SK-N-SH (cell line): Measurements from ENCODE around the gene TMEM69. TPM values are rescaled to one million over a fixed set of nuclear protein-coding genes. Genes with fewer than 3 reads are reported as not detected.

ENCODE experiments used
- CTCF ChIA-PET: fragments of 300-600, 350-600 bp; formaldehyde crosslinking; extraction: SDS; loops from one replicate; lab custom pipeline; 2021; lab: Yijun Ruan, JAX
- POLR2A ChIA-PET: fragments of 350-600 bp; sonication (Branson Sonifier 250); formaldehyde crosslinking; extraction: SDS; loops from one replicate; lab custom pipeline; 2020; ENCODE audit warnings: antibody characterized with exemption, inconsistent platforms; lab: Yijun Ruan, JAX
- DNase-seq: peaks from one replicate; pipeline ENCODE4 v3.0.0; 2012
- H2AFZ ChIP-seq: fragments of 200-600 bp; sonication (generic); 2 replicates; pipeline ENCODE4 v1.8.1; 2016; ENCODE audit warnings: antibody characterized with exemption, mild to moderate bottlenecking, low read depth
- H3F3A ChIP-seq: fragments of 200-600 bp; sonication (generic); replicated peaks from 2 replicates; pipeline ENCODE3; 2016; ENCODE audit warnings: antibody characterized with exemption, mild to moderate bottlenecking; ENCODE audit not compliant: insufficient read depth
- H3K27ac ChIP-seq, 2 experiments: fragments of 200-500 bp in 1 of 2; fragments of 200-600 bp in 1 of 2; sonication (Bioruptor generic) in 1 of 2; sonication (generic), shearing (Covaris generic) in 1 of 2; 2 replicates each; pipeline versions ENCODE4 v1.5.1 to v1.6.1; 2014 to 2016; ENCODE audit warnings: low read depth in 2 of 2, inconsistent platforms in 1 of 2, low read length in 1 of 2, mild to moderate bottlenecking in 1 of 2, mixed read lengths in 1 of 2
- H3K27me3 ChIP-seq: fragments of 200-600 bp; sonication (generic), shearing (Covaris generic); 2 replicates; pipeline ENCODE4 v1.6.1; 2016; ENCODE audit warnings: mixed run types; ENCODE audit not compliant: insufficient read depth
- H3K36me3 ChIP-seq, 2 experiments: fragments of 200-500 bp in 1 of 2; fragments of 200-600 bp in 1 of 2; sonication (Bioruptor generic) in 1 of 2; sonication (generic) in 1 of 2; replicated peaks in 1 of 2; 2 replicates each; pipeline versions ENCODE3 to v1.5.1; 2014 to 2016; ENCODE audit warnings: low read length in 1 of 2, mild to moderate bottlenecking in 1 of 2; ENCODE audit not compliant: insufficient read depth in 2 of 2, control insufficient read depth in 1 of 2
- H3K4me1 ChIP-seq, 2 experiments: fragments of 200-500 bp in 1 of 2; fragments of 200-600 bp in 1 of 2; sonication (Bioruptor generic) in 1 of 2; sonication (generic), shearing (Covaris generic) in 1 of 2; 2 replicates each; pipeline versions ENCODE4 v1.5.1 to v1.6.1; 2014 to 2016; ENCODE audit warnings: low read depth in 1 of 2, low read length in 1 of 2, mixed run types in 1 of 2; ENCODE audit not compliant: insufficient read depth in 2 of 2, control insufficient read depth in 1 of 2
- H3K4me2 ChIP-seq: fragments of 200-600 bp; sonication (generic), shearing (Covaris generic); 2 replicates; pipeline ENCODE4 v1.6.1; 2017; ENCODE audit warnings: mixed run types
- H3K4me3 ChIP-seq, 2 experiments: fragments of 200-500 bp in 1 of 2; fragments of 200-600 bp in 1 of 2; sonication (Bioruptor generic) in 1 of 2; sonication (generic), shearing (Covaris generic) in 1 of 2; 2 replicates each; pipeline versions ENCODE4 v1.5.1 to v1.8.1; 2014 to 2016; ENCODE audit warnings: low read depth in 2 of 2, inconsistent platforms in 1 of 2, low read length in 1 of 2, mild to moderate bottlenecking in 1 of 2, mixed read lengths in 1 of 2, moderate library complexity in 1 of 2
- H3K79me2 ChIP-seq: fragments of 200-600 bp; sonication (generic); 2 replicates; pipeline ENCODE4 v1.8.1; 2017; ENCODE audit warnings: mild to moderate bottlenecking; ENCODE audit not compliant: insufficient read depth
- H3K9ac ChIP-seq: fragments of 200-600 bp; sonication (generic); 2 replicates; pipeline ENCODE4 v1.6.1; 2017; ENCODE audit warnings: mixed run types
- H3K9me2 ChIP-seq: fragments of 200-600 bp; sonication (generic); 2 replicates; pipeline ENCODE4 v1.6.1; 2017; ENCODE audit warnings: mixed run types
- H3K9me3 ChIP-seq: fragments of 200-600 bp; sonication (generic); 2 replicates; pipeline ENCODE4 v1.6.1; 2017; ENCODE audit warnings: mixed run types, mild to moderate bottlenecking, moderate library complexity
- H4K20me1 ChIP-seq: fragments of 200-600 bp; sonication (generic); 2 replicates; pipeline ENCODE4 v1.6.1; 2017; ENCODE audit warnings: mild to moderate bottlenecking, mixed run types; ENCODE audit not compliant: insufficient read depth
- CHD2 ChIP-seq: fragments of 150-350 bp; IDR thresholded peaks from 2 replicates; pipeline ENCODE4 v1.6.1; 2018; ENCODE audit warnings: low read length; ENCODE audit not compliant: partially characterized antibody
- ELF1 ChIP-seq: IDR thresholded peaks from 2 replicates; pipeline ENCODE4 v1.4.0; 2012
- FOSL2 ChIP-seq: IDR thresholded peaks from 2 replicates; pipeline ENCODE4 v1.4.0; 2012; ENCODE audit warnings: low read depth, mild to moderate bottlenecking, moderate library complexity, borderline replicate concordance
- FOXJ3 ChIP-seq: sonication (generic); formaldehyde crosslinking; IDR thresholded peaks from 2 replicates; pipeline ENCODE4 v1.5.1; 2020; ENCODE audit warnings: mild to moderate bottlenecking, missing genetic modification reagents
- GABPA ChIP-seq: IDR thresholded peaks from 2 replicates; pipeline ENCODE4 v1.4.0; 2012; ENCODE audit warnings: low read depth, mild to moderate bottlenecking
- JUND ChIP-seq: IDR thresholded peaks from 2 replicates; pipeline ENCODE4 v1.4.0; 2012
- MXI1 ChIP-seq: IDR thresholded peaks from 2 replicates; pipeline ENCODE4 v1.6.1; 2012; ENCODE audit warnings: mild to moderate bottlenecking, low read depth, low read length, improper control_type of control experiment
- NFIC ChIP-seq: IDR thresholded peaks from 2 replicates; pipeline ENCODE4 v1.4.0; 2012; ENCODE audit warnings: borderline replicate concordance
- PBX3 ChIP-seq: IDR thresholded peaks from 2 replicates; pipeline ENCODE4; 2012
- REST ChIP-seq: IDR thresholded peaks from 2 replicates; pipeline ENCODE4 v1.6.1; 2012; ENCODE audit warnings: mild to moderate bottlenecking, low read depth, low read length, moderate library complexity
- RFX5 ChIP-seq: IDR thresholded peaks from 2 replicates; pipeline ENCODE4 v1.6.1; 2012; ENCODE audit warnings: mild to moderate bottlenecking, improper control_type of control experiment, low read length
- SMC3 ChIP-seq: IDR thresholded peaks from 2 replicates; pipeline ENCODE4 v1.6.1; 2012; ENCODE audit warnings: low read depth, low read length, improper control_type of control experiment
- TAF1 ChIP-seq: IDR thresholded peaks from 2 replicates; pipeline ENCODE4 v1.6.1; 2012; ENCODE audit warnings: low read depth, mild to moderate bottlenecking, low read length, moderate library complexity, borderline replicate concordance
- TEAD4 ChIP-seq: IDR thresholded peaks from 2 replicates; pipeline ENCODE4 v1.4.0; 2012; ENCODE audit warnings: mild to moderate bottlenecking, borderline replicate concordance; ENCODE audit not compliant: insufficient read depth
- USF1 ChIP-seq: IDR thresholded peaks from 2 replicates; pipeline ENCODE4 v1.4.0; 2012; ENCODE audit warnings: low read depth, borderline replicate concordance
- WGBS: methylation state at CpG from one replicate; pipeline ENCODE4 v1.1.6; 2017; ENCODE audit warnings: low lambda C conversion rate; 5-methylcytosine and 5-hydroxymethylcytosine counted together
- polyA plus RNA-seq, 3 experiments: library from polyadenylated mRNA; depleted of rRNA; stranded (reverse); fragments of >200 nt; gene quantifications; 2 replicates each; pipeline ENCODE4 v1.2.3, GENCODE V29; 2012
- TF ChIP-seq, protein P1 (sequence below): fragments of 150-350 bp; IDR thresholded peaks from 2 replicates; pipeline ENCODE4 v1.6.1; 2016; ENCODE audit warnings: mild to moderate bottlenecking, low read depth, low read length
- TF ChIP-seq, protein P2 (sequence below): fragments of 150-350 bp; IDR thresholded peaks from 2 replicates; pipeline ENCODE4 v1.6.1; 2017; ENCODE audit warnings: antibody characterized with exemption, low read length, low read depth, borderline replicate concordance
- TF ChIP-seq, protein P3 (sequence below): fragments of 200-600 bp; sonication (generic); IDR thresholded peaks from 2 replicates; pipeline ENCODE4 v1.6.1; 2017; ENCODE audit warnings: antibody characterized with exemption, mild to moderate bottlenecking, moderate library complexity

TMEM69 gene
- polyA plus RNA-seq, 1 of the 3 experiments (the other 2 are of a cell fraction): 46.1 TPM

DNA sequence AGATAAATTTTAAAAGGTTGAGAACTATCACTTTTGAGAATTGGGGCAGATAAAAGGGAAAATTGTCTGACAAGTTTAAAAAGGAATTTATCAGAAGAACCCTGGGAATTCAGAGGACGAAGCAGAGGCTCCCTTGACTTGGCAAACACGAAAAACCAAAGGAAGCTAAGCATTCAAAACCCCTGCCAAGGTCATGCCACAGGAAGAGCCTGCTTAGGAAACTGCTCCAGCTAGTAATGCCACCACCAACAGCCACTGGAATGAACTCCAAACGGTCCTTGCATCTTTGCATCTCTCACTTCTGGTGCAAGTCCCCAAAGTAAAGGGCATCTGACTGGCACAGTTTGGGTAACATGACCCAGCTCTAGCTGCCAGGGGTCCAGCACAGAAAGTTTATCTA lies 8.9 kb upstream of the TMEM69 start:
- Histone ChIP-seq H3K4me3 (no peak overlapping the region; a peak in 1 of 4 replicates), H3K9me2 (no peaks in the 10 kb centered on the region), H3K9ac (no peak overlapping the region), H4K20me1 (peaks cover 99% of the 10 kb centered on the region), H2AFZ (no peak overlapping the region), H3K27me3 (no peaks in the 10 kb centered on the region), H3F3A (peaks cover 8% of the 10 kb centered on the region), H3K4me1 (peaks cover 5 to 28% of the 10 kb centered on the region in 2 experiments; a peak in 3 of 4 replicates), H3K9me3 (no peaks in the 10 kb centered on the region), H3K27ac (no peak overlapping the region), H3K79me2 (peaks cover 100% of the 10 kb centered on the region), H3K36me3 (peaks cover 0 to 8% of the 10 kb centered on the region in 2 experiments), H3K4me2 (peak overlapping the region; percentile 35; the same call in 1 of the 2 replicates)
- POLR2A ChIA-PET: interaction anchor here (0.5 kb wide), 1 partner anchor 734 kb away, joined by 3 read pairs; no protein-coding TSS in a partner anchor
- TF ChIP-seq, protein P1, sequence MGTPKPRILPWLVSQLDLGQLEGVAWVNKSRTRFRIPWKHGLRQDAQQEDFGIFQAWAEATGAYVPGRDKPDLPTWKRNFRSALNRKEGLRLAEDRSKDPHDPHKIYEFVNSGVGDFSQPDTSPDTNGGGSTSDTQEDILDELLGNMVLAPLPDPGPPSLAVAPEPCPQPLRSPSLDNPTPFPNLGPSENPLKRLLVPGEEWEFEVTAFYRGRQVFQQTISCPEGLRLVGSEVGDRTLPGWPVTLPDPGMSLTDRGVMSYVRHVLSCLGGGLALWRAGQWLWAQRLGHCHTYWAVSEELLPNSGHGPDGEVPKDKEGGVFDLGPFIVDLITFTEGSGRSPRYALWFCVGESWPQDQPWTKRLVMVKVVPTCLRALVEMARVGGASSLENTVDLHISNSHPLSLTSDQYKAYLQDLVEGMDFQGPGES: no peak
- TF ChIP-seq ELF1 (no peak), NFIC (no peak), CHD2 (no peak), GABPA (no peak), MXI1 (no peak), FOSL2 (no peak), RFX5 (no peak), TEAD4 (no peak), REST (no peak), USF1 (no peak), FOXJ3 (CRISPR knock-in tag) (no peak), TAF1 (no peak), JUND (no peak), PBX3 (no peak), SMC3 (no peak)
- TF ChIP-seq, protein P2, sequence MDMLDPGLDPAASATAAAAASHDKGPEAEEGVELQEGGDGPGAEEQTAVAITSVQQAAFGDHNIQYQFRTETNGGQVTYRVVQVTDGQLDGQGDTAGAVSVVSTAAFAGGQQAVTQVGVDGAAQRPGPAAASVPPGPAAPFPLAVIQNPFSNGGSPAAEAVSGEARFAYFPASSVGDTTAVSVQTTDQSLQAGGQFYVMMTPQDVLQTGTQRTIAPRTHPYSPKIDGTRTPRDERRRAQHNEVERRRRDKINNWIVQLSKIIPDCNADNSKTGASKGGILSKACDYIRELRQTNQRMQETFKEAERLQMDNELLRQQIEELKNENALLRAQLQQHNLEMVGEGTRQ: no peak
- TF ChIP-seq, protein P3, sequence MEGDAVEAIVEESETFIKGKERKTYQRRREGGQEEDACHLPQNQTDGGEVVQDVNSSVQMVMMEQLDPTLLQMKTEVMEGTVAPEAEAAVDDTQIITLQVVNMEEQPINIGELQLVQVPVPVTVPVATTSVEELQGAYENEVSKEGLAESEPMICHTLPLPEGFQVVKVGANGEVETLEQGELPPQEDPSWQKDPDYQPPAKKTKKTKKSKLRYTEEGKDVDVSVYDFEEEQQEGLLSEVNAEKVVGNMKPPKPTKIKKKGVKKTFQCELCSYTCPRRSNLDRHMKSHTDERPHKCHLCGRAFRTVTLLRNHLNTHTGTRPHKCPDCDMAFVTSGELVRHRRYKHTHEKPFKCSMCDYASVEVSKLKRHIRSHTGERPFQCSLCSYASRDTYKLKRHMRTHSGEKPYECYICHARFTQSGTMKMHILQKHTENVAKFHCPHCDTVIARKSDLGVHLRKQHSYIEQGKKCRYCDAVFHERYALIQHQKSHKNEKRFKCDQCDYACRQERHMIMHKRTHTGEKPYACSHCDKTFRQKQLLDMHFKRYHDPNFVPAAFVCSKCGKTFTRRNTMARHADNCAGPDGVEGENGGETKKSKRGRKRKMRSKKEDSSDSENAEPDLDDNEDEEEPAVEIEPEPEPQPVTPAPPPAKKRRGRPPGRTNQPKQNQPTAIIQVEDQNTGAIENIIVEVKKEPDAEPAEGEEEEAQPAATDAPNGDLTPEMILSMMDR: no peak
- 64% methylated on average over 3 of the region's 3 CpGs for WGBS
- CTCF ChIA-PET: interaction anchor here (0.8 kb wide), 1 partner anchor 167 kb away, joined by 4 read pairs; no protein-coding TSS in a partner anchor
- DNase-seq: no peak
